Fibroblast of skin of abdomen (primary cell): ENCODE results near the gene ARID5B.

Experiments used
- DNase-seq: peaks from one replicate; pipeline ENCODE4 v3.0.0-alpha.2; 2013

ARID5B gene

DNA sequence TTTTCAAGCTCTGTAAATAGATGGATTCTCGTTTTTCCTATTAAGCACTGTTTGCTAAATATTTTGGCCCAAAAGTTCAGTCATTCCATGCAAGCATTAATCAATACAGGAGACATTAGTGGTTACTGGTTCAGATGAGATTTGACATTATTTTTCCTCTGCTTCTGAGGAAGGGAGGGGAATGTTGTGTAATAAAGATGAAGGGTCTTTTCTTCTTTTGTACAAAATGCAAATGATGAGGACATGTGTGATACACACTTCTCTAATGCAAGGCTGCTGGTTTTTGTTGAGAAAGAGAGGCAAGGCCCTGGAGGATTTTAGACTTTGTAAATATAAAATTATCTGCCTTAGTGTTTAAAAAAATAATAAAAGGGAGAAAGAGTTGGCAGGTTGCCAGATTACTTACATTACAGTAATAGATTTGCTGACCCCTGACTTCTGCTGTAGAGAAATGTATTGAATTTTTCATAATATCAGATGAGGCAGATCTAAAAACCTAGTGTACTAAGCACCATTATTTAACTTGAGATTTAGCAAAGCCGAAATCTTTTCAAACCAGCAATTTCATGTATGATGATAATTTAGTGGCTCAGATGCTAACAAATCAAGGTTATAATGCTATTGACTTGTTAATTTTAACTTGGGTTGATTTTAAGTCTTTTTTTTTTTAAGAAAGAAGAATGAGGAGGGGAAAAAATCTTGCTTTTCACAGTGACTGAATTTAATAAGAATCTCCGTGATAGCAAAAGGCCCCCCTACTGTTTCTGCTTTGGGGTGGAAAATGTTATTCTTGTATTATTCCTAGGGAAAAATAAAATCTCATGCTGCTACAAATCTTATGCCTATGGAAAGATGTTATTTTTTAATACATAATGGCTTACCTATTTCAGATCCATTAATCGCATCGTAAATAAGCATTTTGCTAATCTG, 180.1 kb downstream of the ARID5B start:
- DNase-seq, result peak; percentile 55

DNA sequence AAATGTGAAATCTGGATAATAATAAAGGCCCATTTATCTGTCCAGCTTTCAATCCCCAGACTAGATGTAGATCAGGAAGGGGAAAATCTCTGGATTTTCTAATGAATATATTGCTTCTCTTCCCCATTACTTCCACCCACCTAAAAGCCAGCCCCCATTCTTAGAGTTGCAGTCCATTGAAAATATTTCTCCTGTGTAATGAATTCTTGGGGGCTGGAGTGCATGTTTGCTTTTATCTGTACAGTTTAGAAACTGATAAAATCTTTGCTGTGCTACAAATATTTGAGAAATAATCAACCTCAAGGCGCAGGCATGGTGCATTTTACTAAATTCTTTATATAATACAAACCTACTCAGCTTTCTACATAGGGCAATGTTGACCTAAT, 180.8 kb downstream of the ARID5B start:
- no peak for DNase-seq

DNA sequence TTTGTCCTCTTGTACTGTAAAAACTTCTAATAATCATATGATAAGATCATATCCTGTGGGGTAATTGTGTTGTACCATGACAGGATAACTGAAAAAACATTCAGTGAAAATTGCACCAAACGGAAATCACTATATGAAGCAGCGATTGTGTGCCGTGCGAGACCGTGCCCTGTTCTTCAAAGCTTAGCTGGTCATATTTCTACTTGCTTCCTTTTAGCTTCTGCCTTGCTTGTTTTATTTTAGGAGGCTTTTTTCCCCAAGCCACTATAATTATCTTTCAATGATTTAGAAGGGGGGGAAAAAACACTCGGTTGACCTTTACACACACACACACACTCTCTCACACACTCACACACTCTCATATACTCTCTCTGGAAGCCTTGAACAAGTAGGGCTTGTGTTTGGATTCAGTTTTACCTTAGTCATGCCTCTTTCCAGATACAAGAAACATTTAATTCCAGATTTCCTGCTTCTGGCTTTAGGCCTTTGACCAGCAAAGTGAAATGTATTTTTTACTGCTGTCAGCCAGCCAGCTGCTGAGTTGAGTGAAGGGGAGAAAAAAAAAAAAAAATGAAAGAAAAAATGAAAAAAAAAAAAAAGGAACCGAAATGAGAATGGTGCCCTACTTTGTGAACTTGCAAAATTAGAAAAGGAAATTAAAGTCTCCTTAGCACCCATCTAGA, 181.4 kb downstream of the ARID5B start:
- peak; percentile 70 for DNase-seq

DNA sequence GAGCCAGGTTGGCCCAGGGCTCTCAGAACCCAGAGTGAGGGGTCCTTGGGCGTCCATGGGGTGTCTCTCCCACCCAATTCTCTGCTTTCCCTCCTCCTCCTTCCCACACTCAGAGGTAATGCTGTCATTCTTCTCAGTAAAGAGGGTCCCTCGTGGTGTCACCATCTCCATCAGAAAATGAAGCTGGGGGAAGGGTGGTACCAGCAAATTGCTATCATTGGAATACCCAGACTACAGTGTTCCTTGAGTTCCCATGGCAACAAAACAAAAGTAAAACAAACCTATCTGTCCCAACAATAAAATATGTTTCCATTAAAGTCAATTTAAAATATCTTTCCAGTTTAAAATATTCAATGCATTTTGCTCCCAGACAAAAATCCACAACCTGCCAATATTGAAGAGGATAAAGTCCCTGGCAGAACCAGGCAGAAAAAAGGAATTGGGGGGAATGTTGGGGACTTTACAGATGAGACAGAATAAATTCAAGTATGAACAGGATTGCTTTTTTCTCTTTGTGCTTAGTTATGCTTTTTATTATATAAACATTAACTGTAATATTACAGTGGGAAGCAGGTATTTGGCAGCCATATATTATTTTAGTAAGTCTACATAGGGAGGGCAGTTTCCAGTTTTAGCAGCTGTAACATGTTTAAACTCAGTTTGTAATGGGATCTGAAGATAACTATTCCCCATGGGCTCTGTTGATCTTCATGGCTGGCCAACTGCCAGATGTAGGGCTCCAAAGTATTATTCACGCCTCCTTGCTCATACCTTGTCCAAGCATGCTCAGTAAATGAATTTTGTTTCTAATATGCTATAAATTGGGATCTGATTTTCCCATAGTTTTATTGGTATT, 182.1 kb downstream of the ARID5B start:
- peak; percentile 84 for DNase-seq

DNA sequence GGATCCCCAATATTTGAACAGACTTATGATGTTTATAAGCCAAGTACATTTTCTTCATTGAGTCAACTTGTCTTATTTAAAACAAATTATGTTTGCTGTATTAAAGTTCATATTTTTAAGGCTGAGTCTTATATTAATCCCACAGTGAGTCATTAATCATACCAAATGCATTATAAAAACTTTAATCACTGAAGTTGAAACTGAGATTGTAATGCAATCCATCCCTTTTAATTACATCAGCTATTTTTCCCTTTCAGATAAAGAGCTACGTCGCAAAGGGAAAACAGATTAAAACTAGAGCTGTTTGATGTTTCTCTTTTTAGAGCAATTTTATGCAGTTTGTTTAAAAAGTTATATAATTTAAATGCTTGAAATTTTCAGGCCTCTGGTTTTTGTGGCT, 183.0 kb downstream of the ARID5B start:
- DNase-seq, result peak; percentile 60

DNA sequence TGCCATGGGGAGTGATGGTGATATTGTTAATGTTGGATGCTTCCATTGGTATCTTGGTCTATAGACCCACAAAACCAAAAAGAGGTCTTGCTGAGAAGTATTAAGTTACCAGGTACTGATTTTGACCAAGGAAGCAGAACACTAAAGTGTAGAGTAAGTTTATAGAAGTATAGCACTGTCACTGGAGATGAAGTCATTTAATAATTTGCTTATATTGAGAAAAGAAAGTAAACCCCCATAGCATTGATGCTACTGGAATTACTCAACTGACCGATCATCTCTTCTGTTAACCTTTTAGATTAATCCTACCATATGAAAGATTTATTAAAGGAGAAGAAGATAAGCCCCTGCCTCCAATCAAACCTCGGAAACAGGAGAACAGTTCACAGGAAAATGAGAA, 183.9 kb downstream of the ARID5B start:
- no peak for DNase-seq

DNA sequence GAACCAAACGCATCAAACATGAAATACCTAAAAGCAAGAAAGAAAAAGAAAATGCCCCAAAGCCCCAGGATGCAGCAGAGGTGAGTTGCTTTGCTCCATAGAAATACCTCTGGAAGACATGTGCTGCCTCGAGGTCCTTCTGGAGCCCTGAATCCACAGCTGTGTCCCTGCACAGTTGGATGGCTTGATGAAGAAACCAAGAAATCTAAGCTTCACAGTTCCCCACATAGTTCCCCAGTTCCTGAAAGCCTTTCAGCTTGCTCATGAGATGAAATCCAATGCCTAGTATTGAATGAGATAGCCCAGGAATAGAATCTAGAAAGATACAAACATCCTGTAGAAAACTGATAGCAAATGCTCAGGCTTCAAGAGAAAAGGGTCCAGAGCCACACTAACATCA, 184.3 kb downstream of the ARID5B start:
- DNase-seq, result no peak

DNA sequence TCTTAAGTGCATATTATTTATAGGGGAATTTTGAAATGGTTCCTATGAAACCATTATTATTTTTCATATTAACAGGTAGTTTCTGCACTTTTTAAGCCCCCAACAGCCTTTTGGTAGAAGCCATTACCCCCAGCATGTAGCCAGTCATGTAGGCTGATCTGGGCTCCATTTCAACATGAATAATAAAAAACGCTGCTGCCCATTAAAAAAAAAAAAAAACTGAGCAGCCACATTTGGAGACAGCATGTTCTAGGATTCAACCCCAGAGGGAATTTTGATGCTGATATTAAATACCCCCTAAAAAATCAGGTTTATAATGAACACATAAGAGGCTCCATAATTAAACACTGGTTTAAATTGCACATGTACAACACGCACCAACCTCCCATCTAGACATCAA, 185.8 kb downstream of the ARID5B start:
- DNase-seq, result no peak

DNA sequence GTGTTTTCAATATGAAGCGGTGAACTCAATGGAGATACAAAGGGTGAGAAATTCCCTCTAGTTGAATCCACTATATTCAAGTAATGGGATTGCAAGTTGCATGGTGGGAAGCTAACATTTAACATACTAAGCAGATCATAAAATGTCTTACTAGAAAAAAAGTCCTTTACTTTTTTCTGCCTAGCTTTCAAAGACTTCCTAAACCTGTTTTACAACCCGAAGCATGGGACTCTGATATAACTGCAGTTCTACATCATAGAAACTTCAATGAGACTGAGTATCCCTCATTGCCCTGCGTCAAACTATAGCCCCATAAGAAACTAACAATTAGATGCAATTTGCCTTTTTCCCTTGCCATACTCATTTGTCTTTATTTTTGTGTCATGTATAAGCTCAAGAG, 187.3 kb downstream of the ARID5B start:
- DNase-seq, result no peak

DNA sequence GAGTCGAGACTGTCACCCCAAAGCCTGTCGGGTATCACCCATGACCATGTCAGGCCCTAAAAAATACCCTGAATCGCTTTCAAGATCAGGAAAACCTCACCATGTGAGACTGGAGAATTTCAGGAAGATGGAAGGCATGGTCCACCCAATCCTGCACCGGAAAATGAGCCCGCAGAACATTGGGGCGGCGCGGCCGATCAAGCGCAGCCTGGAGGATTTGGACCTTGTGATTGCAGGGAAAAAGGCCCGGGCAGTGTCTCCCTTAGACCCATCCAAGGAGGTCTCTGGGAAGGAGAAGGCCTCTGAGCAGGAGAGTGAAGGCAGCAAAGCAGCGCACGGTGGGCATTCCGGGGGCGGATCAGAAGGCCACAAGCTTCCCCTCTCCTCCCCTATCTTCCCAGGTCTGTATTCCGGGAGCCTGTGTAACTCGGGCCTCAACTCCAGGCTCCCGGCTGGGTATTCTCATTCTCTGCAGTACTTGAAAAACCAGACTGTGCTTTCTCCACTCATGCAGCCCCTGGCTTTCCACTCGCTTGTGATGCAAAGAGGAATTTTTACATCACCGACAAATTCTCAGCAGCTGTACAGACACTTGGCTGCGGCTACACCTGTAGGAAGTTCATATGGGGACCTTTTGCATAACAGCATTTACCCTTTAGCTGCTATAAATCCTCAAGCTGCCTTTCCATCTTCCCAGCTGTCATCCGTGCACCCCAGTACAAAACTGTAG, 191.0 kb downstream of the ARID5B start:
- no peak for DNase-seq

DNA sequence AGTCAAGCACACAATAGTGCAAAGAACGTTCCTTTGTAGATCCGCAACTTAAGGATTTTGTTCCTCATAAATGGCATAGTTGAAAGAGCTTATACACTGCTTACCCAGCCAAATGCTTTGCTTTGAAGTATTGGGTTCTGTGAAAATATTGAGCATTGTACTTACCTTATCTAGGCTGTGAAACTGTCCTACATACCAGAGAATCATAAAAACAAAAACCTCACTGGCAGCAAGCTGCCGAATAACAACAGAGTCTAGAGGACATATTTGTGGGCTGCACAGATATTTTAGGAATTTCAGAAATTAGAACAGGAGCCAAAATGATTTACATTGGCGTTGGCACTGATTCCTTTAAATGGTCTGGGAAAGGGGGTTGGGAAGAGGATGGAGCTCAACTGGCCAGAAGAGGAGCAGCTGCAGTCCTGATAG, 192.4 kb downstream of the ARID5B start:
- DNase-seq, result peak; percentile 93

DNA sequence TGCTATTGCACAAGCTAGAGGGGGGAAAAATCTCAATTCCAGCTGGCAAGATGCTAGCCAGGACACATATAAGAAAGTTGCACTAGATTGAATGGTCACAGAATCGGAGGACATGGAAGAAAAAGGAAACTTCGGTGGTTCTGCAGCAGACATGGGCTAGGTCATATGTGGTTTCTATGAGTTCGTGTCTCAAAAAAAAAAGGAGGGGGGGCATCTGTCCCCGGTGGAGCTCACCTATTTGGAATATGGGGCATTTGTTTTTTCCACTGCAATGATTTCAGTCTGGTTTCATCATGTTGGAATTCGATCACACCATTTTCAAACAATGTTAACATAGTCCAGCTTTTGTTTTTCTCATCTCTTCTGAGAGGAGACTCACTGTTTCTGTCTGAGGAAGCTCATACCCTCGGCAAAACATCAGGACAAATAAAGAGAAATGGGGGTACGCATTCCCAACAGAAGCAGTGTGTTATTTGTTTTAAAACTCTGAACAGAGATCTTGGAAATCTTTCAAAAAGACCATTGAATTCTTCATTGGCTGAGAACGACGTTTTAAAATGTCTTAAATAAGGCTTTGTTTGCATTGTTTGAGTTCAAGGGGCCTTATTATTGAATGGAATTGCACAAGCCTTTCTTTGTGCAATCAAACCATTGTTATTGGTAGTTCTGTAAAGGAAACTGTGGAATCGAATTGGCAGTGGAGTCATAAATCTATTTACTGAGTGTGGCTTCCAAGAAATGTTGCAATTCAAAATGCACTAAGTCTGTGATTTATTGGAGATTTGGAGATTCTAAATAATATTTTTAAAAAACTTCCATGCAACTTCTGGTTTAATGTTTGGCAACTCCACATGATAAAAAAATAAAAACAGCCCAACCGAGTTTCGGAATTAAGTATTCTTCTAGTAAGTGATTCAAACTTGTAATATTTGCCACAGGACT, 194.0 kb downstream of the ARID5B start:
- DNase-seq, result peak; percentile 88

DNA sequence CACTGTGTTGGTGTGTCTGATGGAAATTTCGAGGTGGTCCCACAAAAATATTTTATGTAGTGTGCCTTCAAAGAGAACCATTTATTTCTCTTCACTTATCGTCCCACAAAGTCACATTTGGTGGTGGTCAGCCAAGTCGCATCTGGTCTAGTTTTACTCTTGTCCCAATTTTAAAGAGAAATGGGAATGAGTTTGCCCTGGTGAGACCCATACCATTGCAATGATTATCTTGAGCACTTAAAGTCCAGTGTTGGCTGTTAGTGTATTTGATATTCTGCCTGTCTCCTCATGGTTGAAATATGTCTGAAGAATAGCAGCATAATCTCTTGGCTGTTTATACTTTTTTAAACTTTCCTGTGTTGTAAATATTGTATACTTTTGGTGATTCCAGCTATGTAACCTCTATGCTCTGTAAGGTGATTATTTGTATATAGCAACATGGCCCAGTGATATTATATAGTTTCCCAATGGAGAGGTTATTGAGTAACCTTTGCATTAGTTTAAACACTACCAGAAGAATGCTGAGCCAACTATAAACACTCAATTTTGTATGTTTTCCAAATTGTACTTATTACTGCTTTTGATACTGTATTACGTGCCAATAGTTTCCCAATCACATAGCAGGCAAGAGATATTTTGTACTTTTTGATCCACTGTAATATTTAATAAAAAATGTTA, 194.9 kb downstream of the ARID5B start:
- DNase-seq, result no peak

DNA sequence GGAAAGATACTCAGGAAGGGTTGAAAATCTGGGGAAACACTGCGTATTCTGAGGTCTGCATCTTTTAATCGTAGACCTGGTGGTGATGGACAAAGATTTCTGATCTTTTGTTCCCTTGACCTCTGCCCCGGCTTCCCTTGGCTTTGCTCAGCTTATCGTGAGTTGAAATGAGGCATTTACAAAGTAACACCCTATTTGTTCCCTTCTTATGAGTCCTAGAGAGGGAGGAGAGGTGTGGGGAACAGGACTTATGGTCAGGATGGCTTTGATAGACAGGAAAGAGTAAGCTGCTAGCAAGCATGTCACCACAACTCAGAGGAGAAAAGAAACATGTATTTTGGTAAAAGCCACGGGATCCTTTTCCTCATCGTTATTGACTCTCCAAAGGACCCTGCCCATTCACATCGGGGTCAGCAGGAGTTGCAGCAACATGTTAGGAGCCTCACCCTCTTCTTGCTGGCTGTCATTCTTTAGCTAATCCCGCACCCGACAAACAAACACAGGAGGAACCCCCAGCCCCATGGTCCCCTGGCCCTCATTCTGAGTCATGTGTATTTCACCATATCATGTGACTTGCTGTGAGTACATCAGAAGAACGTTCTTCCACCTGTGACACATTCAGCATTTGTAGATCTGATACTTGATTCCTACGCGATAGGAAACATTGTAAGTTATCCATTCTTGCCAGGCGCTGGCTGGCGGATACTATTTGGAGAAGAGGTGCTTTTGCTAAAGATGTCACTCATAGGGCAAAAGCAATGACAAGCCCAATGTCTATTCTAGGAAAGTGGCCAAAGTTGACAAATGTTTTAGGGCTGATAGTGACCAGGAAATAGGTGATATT, 197.0 kb downstream of the ARID5B start:
- no peak for DNase-seq

DNA sequence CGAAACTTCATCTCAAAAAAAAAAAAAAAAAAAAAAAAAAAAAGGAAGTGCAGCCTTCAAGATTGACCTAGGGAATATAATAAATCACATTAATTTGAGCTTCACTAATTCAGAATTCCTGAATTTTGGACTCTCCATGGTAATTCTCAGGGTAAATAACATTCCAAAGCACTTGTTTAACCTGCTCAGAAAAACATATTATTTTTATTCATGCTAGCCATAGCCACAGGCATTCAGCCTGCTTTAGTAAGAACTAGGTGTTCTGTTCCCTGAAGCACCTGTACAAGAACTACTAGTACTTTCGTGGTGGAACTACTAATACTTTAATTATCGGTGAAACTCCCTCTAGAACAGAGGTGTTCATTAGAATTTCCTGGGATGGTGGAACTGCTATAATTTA, 197.8 kb downstream of the ARID5B start:
- no peak for DNase-seq

DNA sequence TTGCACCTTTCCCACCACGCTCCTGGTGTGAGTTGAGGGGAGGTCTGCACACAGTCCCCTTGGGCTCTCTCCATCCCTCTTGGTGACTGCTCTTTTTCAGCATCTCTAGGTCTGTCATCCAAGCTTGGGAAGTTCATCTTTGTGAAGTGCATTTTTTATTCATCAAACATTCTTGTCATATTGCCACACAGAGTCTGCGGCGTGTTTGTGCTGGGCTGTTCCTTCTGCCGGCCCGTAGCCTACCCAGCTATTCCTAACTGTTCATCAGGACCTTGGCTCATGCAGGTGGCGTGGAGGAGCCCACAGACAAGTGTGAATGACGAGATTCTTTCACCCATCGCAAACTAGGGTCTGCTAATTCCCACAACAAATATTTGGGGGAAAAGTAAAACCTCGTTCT, 202.4 kb downstream of the ARID5B start:
- no peak for DNase-seq

DNA sequence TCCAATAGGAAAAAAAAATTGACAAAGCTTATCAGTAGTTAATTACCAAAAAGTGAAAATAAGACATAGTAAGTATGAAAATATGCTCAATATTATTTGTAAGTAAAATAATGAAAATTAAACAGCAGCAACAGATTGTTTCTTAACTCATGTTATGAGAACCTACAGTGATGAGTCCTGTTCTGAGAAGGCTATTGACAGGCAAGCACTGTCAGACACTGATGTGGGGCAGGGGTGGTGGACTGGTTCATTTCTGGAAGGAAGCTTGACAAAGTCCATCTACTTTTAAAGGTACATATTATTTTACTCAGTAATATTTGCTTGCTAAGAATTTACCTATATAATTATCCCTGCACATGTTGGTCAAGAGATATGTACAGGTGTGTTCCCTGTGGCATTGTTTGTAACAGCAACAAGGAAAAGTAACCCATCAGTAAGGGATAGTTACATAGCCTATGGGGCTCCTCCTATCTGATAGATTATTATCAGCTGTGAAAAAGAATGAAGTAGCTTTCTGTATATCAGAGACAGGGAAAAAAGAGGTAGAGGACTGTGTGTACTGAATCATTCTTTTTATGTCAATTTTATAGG, 205.5 kb downstream of the ARID5B start:
- DNase-seq, result no peak

DNA sequence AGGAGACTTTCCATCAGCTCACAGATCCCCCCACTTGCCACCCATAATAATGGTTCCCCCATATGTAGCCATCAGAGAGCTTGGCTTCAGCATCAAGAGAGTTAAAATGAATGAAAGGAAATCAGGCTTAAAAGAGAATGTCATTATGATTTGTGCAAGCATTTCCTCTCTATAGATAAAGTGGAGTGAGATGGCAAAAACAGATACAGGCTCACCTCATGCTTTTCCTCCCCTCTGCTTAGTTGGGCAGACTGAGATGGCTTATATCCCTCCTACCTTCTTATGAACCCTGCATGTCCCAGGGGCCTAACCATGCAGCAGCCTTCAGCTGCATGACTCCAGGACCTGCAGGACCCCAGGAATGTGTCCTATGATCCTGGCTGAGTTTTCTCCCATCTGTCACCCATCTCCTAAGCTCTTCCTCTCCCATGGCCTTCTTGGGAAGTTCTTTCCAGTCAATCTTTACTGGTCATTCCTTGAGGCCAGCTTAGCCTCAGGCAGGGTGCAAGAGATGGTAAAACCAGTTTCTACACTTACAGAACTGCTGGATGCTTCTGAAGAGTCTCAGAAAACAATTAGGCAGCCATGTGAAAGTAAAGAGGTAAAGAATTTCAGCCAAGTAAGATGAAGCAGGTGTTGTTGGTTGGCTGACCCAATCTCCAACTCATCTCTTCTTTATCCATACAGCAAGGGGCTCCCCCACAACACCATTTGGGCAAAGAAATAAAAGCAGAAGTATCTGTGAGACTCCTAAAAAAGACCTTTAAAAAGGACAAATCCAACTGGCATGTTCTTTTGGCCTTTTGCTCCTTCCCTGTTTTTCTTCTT, 207.5 kb downstream of the ARID5B start:
- no peak for DNase-seq
